ENCODE results near the gene ADGRL3.
"Not testable (repeated sequence)": the region's sequence is repeated elsewhere in the genome, so short reads cannot be mapped to it uniquely, and the experiment has no call there.

Gene ADGRL3

DNA sequence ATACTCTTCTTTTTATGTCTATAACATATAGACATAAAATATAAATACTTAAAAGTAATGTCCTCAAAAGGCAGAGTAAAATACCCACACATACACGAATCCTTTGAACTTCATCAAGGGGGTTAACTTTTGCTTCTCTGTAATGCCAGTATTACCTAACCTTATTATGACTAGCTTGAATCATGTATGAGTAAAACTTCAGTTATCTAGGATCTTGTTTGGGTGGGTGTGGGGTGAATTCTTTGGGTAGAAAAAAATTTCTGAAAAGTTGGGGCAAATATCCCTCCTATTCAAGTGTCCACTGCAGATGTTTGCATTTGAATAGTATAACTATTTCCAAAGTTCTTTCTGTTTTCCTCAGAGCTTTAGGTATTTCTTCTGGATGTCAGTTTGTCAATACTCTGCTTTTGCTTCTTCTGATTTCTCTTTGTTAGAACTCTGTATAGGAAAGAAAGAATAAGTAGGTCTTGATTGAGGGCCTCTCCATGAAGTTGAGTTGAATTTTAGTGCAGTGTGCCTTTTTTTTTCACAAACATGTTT is 173.8 kb downstream of the ADGRL3 start:
- FAIRE-seq, result no peak

DNA sequence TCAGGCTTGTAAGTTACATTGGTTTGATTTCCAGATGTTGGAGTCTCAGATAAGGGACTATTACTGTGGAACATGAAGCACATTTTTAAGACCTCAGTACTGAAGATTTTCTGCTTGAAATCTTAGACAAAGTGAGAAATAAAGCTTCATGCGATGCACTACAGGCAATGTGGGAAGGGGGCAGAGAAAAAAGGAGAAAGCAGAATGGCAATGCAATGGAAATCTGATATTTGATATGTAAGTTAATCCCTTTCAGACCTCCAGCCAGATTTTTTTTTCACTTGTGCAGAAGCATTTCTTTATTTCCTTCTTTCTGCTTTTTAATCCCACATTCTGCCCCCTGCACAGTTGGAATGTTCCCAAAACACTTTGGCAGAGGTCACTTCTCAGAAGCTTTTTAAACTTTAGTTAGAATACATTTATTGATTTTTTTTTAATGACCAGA is 174.3 kb downstream of the ADGRL3 start:
- FAIRE-seq, result no peak

DNA sequence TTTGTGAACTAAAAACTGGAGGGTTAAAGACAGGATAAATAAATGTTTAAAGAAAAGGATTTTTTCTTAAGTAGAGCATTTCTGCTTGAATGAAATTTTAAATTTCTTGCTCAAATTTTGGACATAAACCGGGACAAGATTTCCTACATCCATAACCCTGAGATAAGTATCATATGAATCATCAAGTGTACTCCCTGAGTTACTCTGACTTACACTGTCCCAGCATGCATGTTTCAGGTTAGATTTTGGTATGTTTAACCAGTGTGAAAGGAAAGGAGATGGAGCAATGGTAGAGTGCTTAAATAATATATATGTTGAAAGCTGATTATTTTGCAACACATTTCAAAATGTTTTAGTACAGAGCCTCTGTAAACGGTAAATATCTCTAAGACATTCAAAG is 175.2 kb downstream of the ADGRL3 start:
- no peak for FAIRE-seq

DNA sequence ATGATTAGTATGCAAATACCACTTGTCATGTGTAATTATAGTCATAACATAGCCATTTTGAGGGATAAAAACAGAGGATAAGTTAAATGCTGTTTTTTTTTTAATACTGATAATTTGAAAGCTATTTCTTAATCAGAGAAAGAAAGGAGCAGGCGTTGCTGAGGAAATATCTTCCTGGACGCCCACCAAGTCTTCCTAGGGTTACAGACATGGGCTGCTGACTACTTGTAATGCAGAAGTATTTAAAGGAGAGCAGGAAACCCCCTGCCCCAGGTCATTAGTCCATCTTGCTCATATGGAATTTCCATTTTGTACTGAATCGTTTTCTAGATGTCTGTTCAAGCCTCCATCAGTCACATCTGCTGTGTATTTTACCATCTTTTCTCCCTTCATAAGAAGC is 176.2 kb downstream of the ADGRL3 start:
- FAIRE-seq, result no peak

DNA sequence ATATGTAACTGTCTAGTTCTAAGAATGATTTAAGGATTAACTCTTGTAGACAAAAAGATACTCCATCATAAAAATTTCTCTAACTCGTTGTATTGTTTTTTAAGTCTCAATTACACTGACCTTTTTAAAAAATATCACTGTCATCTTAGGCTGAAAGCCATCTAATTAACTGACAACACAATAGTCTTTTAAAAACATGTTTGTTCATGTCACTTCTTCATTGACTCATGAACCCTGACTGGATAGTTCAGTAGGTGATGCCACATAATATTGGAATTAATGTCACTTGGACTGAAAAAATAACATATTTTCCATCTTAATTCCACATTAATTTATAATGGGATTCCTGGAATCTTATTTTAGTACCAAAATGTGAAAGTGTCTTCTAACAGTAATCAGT is 179.3 kb downstream of the ADGRL3 start:
- FAIRE-seq, result no peak

DNA sequence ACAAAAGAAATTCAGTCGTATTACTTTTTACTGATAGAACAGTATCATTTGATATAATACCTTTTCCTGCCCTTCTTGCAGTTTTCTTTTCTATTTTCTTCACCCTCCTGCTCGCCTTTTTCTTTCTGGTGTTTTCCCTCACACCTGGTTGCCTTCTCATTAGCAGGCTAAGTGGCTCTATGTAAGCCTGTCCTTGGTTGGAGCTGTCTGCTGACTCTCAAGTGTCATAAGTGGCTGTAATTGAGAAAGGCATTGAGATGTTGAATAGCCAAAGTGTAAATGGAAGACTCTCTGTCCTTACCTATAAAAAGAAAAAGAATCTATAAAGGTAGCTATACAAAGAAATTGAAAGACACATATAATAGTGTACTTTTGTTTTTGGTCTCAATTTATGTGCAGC is 180.7 kb downstream of the ADGRL3 start:
- no peak for FAIRE-seq

DNA sequence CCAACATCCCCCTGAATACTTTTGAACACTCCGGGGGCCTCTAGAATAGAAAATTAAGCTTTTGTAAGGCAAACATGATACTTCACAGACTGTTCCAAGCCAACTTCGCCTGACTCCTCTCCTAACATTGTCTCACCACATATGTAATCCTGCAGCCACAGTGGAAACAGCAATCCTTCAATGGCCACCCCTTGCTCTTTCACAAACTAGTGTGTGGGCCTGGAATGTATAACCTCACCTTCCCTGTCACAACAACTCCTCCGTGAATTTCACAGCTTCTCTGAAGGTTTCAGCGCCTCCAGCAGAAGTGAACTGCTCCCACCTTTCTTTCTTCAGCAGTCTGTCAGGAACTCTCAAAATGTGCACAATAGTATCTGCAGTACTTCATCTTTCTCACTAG is 185.1 kb downstream of the ADGRL3 start:
- no peak for FAIRE-seq

DNA sequence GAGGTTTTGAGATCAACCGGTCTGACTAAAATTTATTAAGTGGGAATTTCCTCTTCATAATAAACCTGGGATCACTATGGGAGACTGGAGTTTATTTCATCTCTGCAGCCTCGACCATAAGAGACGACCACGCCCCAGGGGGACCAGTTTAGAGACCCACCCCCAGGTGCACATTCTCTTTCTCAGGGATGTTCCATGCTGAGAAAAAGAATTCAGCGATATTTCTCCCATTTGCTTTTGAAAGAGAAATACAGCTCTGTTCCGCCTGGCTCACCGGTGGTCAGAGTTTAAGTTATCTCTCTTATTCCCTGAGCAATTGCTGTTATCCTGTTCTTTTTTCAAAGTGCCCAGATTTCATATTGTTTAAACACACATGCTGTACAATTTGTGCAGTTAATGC is 187.2 kb downstream of the ADGRL3 start:
- not testable (repeated sequence) for FAIRE-seq

DNA sequence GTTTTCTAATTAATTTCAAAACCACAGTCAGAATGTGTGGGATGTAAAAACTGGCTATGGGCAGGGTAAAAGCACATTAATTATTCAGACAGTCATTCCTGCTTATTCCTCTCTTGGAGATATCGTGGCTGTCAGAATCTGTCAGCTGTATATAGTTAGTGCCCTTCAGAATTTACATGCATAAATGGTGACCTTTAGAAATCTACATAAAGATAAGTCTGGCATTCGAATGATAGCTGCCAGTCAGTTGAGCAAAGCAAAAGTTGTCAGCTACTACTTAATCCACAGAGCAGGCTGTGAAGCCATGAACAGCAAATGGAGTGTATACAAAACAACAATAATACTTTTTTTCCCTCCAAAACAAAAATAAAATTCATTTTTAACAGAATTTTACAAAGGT is 189.5 kb downstream of the ADGRL3 start:
- FAIRE-seq, result no peak

DNA sequence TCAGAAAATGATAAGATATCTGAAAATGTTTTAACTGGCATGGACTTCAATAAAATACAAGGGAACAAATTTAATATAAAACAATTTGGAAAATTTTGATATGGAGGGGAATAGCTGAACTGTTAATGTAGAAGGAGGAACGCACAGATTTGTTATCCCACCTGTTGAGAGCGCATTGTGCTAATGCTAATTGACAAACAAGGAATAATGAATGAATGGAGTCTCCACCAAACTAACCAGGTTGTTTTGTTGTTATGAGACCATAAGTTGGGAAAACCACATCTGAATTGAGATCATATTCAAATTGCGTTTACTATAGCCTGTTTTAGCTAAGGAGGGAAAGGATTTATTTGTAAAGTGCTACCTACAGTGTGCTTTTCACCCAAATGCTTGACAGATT is 195.6 kb downstream of the ADGRL3 start:
- FAIRE-seq, result no peak

DNA sequence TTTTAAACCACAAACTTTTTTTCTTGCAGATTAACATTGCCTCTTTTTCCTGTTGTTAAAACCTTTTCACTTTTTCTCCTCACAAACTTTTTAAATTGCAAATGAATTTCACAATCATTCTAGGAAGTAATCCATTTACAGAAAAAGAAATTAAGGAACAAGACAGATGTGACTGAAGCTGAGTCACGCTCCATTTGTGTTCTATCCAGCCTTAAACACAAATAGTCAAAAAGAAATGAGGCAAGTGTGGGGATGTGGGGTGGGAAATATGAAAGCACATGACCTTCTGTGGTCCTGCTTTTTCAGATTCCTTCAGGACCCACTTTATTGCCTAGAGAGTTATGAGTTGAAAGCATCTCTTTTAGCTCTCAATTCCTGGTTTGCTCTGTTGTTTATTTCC is 197.0 kb downstream of the ADGRL3 start:
- no peak for FAIRE-seq

DNA sequence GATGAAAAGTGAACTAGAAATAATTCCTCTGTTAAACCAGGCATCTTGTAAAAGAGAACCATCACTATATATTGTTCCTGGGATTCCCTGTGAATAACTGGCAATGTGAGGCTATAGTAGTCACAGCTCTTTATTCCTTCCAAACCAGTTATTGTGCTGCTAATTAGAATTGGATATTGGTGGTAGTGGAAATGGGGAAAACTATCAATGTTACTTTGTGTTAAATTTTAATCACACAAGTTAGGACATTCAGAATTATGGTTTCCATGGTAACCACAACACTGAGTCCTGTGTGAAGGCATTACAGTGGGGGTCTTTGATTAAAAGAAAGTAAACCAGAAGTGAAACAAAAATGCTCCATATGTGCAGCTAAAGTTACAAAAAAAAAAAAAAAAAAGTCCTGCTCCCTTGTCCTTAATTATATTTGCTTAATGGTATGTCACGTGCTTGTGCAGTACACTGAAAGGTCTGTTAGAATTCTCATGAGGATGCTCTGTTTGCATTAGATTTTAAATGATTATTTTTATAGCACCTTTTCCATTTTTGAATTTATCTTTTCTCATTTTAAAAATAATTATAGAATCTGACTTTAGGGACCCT is 200.4 kb downstream of the ADGRL3 start:
- FAIRE-seq, result no peak

DNA sequence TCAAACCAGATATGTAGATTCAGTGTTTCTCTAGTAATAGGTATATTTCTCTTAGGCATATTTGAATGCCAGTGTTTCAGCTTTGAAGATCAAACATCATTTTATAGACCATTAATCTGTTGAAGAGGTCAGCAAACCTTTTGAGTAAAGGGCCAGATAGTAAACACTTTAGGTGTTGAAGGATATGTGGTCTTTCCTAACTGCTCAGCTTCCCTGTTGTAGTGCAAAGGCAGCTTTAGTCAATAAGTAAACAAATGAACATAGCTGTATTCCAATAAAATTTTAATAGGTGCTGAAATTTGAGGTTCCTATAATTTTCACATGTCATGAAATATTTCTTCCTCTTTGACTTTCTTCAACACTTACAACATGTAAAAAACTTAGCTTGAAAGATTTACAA is 201.6 kb downstream of the ADGRL3 start:
- FAIRE-seq, result no peak

DNA sequence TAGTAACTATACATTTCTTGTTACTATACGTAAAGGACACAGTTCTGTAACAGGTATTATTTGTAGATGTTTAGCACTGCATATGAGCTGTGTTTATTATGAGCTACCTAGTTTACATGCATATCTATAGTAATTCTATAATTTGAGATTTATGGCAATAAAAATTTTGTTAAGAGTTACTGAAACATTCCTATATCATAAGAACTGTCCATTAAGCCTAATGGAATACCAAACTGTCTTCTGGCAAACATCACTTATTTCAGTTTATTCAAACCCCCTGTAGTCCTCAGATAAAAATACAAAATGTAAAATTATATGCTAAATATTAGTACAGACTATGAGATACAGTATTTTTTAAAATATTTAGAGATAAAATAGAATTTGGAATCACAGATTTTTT is 205.2 kb downstream of the ADGRL3 start:
- FAIRE-seq, result no peak

DNA sequence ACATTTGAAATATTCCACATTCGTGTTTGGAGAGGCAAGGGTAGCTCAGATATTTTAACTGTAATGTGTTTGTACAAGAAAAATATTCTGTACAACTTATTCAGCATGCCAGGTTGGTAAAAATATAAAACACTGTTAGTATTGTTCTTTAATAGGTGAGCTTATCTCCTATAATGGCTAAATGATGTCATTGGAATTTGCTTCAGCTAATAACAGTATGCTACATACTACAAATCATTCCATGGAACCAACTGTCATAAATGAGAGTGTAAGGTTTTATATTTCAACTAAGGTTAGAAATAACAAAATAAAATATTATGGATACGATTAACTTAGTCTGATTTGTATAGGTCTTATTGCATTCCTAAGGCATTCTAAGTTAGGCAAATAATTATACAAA is 206.6 kb downstream of the ADGRL3 start:
- FAIRE-seq, result no peak

DNA sequence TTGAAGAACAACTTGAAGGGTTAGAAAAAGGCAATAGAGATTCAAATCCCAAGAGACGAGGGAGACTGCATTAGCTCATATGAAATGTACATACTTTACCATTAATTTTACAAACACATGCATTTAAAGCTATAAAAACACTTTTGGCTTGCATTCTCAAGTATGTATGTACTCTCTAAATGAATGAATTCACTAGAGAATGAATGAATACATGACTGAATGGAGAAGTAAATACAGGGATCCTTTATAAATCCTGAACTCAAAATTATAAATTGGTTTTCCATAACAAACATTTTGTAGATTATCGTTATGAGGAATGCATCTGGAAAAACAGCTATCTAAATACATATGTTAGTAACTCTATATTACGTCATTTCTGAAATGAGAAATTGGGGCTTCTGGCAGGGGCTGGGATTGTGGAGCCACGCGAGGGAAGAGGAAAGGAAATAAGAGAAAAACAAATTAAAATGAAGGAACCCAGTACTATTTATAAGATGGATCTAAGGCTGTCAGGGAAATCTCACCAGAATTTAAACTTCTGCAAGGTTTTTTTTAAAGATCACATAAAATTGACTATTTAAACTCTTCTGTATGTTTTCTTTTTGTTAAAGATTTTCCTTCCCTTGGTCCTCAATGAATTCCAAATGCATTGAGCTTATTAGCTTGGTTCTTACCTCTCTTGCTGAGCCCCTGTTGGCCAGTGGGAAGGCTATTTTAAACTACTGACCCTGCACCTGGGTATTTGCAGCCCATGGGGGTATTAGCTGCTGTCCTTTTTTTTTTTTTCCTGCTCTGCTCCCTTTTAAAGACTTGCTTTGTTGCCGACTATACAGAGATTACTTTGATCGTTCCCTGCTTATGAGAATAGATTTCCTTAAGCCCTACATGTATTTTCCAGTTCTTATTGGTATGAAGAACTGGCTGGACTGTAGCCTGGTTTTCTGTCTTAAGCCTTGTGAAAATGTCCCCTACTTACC is 207.8 kb downstream of the ADGRL3 start:
- FAIRE-seq, result no peak

DNA sequence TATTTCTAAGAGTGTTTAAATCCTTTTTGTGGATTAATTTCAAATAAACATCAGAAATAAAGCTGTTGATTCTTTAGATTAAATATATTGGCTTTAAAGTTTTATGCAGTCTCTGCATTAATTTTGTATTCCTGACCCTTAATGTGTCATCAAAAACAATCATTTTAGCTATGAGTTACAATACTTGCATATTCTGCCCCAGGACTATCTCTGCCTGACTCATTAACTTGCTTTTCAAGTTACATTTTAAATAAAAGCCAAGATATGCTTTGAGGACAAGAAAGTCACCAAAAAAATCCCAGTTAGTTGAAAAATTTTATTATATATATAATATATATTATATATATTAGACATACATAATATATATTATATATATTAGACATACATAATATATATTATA is 208.7 kb downstream of the ADGRL3 start:
- peak; percentile 97 for FAIRE-seq

DNA sequence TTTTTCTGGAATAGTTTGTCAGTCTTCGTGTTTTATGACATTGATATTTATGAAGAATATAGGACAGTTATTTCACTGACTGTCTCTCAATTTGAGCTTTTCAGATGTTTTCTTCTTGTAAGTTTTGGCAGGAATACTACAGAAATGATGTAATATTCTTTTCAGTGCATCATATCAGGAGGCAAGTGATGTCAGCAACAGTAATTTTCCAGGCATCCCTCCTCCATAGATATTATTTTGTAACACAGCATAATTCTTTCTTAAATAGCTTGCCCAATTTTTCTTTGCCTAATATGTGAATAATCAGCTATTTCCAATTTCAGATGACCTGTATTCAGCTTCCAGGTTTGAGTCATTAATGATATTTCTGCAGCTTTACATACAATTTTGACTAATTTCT is 211.1 kb downstream of the ADGRL3 start:
- no peak for FAIRE-seq

DNA sequence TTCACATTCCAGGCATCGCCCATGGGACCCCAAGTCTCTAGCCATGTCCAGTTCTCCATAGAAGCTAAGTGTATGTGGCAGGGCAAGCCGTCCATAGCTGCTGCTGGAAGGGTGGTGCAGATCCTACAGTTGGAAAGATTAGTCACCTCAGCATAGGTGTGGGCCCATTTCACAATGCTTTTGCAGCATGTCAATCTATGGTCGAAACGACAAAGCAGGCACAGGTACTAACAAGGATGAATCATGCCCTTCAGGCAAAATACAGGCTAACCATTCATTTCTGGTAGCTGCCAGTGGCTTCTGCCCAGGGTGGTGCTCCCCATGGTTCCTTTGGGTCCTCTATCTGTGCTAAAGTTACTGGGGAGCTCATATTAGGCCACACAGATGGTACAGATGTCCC is 225.2 kb downstream of the ADGRL3 start:
- FAIRE-seq, result no peak

DNA sequence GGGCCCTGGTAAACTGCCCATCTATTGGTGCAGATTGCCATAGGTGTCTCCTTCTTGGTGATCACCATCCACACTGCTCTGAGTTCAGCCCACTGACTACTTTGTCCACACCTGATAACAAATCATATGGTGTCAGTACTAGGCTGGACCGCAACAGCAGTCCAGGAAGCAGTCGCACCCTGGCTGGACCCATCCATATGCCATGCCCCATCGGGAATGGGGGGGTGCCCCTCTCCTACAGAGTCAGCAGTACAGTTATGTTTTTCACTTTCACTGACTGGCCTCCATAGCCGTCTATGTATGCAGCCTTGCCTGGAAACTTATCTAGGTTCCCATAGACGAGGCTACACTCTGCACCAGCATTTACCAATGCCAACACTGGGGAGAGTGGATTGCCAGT is 226.1 kb downstream of the ADGRL3 start:
- FAIRE-seq, result no peak

DNA sequence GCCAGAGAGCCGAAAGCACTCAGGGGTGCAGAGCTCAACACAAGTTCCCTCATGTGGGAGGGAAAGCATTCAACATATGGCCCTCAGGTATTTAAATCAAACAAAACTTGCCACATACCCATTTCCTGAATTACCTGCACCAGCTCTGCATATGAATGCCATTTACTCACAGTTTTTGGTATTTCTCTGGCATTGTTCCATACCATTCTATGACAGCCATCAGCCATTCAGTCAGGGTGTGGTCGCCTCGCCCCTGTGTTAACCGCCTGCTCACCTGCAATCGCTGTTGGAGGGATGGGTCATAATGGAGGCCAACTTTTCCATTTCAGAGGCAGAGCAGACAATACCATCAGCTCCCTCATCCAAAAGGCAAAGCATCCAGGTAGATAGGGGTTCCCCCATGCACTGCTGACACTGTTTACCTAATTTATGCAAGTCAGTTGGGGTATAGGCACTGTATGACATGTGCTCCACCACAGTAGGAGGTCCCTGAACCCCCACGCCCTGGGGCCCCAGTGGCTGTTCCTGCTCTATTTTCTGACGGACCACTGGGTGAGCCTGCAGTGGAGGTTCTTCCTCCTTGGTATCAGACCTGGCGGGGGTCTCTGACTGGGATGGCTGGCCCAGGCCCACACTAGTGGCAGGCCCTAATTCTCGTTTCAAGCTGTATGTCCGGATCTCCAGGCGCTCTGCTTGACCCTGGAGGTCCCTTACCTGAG is 227.1 kb downstream of the ADGRL3 start:
- no peak for FAIRE-seq

DNA sequence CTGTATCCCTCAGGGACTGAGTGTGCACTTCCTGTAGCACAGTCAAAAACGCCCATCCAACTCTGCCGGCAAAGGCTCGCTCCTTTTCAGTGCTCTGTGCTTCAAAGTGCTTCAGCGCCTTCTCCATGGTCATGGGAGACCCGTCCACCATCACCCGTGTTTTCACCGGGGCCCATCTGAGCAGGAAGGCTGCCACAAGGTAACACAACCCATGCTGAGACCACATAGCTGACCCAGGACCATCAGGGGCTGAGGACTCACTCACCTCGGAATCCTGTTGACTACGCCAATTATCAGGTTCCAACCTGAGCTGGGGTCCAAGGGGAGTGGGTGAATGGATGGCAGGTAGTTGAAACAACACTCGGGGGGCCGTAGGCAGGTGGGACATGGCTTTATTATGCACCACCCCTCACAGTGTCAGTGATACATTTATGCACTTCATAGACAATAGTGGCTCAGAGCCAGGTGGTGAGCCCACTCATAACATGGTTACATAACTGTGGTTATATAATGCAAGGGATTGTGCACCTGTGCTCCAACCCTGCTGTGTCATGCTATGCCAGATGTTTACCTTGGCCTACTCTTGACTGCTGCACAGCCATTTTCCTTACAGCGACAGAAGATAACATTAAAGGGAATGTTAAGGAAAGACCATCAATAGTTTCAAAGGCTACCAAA is 227.8 kb downstream of the ADGRL3 start:
- no peak for FAIRE-seq

DNA sequence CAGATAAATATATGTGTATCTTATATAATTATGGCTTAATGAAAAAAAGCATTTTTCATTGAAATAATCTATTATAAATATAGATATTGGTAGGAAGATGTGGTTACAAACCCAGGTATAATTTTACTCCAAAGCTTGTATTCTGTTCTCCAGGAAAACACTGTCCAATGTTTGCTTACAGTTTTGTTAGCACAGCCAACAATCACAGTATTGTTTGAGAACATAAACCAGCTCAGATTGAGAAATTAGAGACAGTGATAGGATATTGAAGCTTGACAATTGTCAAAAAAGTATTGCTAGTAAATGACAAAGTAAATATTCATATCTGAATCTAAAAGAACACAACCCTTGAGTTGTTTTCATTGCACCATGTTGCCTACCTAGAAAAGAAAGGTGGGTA is 228.8 kb downstream of the ADGRL3 start:
- no peak for FAIRE-seq

All from TTC549 (cell line).